GM12865 (cell line): ENCODE data around the gene SLC25A31.
A peak's percentile ranks its signal among the peaks of the same experiment; 100 is the strongest.

Experiments
- DNase-seq: peaks from one replicate; pipeline ENCODE4 v3.0.0; 2010; ENCODE audit warnings: low read depth
- H3K4me3 ChIP-seq: 2 replicates; pipeline ENCODE4 v1.5.1; 2011; ENCODE audit warnings: mild to moderate bottlenecking, low read depth, low read length, control low read depth
- CTCF ChIP-seq: IDR thresholded peaks from 2 replicates; pipeline ENCODE4 v1.5.1; 2011; ENCODE audit warnings: low read length, control low read depth, low read depth, inconsistent platforms; ENCODE audit not compliant: insufficient read depth; ENCODE audit errors: missing control alignments

Gene SLC25A31

GRCh38 chr4:127809173-127809800 is 79.1 kb downstream of the SLC25A31 start:
- peak; percentile 3 for DNase-seq
- H3K4me3 ChIP-seq, result no peak overlapping the region
- TF ChIP-seq CTCF, result no peak

- no peak overlapping the region for H3K4me3 ChIP-seq
- TF ChIP-seq CTCF, result no peak
- DNase-seq, result no peak
These were observed 80.4 kb downstream of the SLC25A31 start for GRCh38 chr4:127810551-127810950.

GRCh38 chr4:127822430-127822829 is 92.2 kb downstream of the SLC25A31 start:
- TF ChIP-seq CTCF, result no peak
- DNase-seq, result no peak
- H3K4me3 ChIP-seq, result no peak overlapping the region
